ENCODE results near the gene CHCHD3.

Gene CHCHD3

DNA sequence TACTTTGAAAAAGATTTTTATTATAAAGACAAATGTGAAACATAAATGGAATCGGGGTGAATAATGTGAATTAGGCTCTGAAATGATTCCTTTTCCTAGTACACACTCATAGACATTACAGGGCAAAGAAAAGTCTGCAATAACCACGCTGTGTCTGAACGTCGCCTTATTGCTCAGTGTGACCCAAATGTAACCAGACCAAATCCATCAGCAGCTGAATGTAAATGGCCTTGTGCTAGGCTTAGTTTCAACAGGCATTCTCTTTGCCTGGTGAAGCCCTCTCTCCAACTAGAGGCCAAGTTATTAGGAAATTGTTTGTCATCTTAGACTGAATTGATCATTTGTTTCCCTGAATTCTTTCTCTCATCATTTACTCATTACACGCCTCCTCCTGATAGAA lies 225.5 kb downstream of the CHCHD3 start:
- DNase-seq: no peak

DNA sequence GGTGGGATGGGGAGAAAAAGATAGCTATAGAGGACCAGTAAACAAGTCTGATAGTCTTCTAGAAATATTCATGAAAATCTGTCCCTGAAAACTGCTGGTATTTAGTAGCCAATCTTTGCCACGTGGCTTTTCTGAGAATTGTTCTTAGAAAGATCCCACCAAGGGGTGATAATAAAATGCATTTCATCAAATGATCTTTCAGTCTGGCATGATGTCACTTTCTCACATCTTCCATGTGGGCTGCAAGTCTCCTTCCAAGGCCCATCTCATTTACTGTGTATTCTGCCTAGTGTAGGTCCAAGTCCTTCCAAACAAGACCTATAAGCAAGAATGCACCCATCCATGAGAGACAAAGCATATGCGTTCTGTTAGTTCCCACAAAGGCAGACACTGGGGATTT lies 226.0 kb downstream of the CHCHD3 start:
- no peak for DNase-seq

DNA sequence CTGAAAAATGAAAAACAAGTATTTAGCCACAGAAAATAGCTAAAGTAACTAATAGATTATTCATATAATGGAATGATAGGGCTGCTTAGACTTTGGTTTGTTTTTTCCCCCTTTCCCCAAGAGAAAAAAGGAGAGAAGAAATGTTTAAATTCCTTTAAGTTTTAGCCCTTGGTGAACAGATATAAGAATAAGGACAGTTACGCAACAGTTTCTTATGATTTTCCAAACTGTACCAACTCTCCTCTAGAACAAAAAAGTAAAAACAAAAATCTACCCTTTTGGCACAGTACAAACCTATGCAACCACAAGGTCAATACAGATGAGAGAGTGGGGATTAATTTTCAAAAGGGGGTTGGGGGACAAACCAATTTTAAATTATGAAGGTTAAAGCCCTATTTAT lies 227.7 kb downstream of the CHCHD3 start:
- no peak for DNase-seq

DNA sequence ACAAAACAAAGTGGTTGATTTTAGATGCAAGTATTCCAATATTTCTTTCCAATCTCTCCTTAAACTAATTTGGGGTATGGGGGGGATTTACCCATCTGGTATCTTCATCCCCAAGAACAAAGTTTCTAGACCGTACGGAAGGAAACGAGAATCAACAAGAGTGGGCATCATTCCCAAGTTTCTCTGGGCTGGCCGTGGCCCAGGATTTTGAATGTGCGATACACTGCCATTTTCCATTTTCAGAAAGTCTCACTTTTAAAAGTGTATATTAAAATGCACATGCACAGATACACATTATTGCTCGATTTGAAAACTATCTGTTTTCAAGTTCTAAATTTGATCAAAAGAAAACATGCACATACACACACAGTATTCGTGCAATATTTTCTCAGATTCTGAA lies 234.5 kb downstream of the CHCHD3 start:
- DNase-seq: no peak

DNA sequence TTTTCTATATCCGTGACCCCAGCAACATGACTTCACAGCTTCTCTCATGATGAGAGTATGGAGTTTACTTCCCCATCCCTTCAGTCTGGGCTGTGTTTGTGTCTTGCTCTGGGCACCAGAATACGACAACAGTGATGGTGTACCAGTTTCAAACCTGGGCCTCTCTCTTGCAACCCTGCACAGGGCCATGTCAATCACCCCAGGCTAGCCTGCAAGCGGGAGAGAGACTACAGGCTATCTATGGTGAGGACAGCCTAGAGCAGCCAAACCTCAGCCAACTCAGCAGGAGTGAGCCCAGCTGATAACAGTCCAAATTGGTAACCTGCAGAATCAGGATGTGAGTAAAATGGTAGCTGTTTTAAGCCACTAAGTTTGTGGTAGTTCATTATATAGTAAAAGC lies 235.8 kb downstream of the CHCHD3 start:
- DNase-seq: no peak

DNA sequence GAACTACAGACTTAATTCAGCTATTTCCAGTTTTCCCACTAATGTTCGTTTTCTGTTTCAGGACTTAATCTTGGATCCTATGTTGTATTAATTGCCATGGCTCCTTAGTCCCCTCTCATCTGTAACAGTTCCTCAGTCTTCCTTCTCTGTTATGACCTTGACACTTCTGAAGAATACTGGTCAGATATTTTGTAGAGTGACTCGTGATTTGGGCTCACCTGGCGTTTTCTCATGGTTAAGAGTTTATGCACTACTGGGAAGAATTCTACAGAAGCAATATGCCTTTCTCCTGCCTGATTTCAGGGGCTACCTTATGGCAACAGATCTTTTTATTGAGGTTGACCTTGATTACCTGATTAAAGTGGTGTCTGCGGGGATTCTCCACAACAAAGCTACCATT lies 239.4 kb downstream of the CHCHD3 start:
- no peak for DNase-seq

DNA sequence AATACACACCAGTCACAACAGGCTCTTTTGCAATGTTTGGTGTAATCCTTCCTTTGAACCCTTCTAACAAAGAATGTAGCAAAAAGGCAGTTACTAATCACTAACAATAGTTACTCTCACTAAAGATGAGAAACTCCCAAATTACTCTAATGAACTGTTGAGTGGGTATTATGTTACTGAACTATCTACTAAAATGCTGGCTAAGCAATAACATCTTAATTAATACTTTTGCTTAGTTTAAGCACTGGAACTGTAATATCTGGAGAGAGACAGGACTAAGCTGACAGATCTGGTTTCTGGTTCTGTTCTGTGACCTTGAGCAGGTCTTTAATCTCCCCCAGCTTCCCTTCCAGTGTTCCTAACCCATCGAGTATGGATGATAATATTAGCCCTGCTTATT lies 241.7 kb downstream of the CHCHD3 start:
- DNase-seq: no peak

DNA sequence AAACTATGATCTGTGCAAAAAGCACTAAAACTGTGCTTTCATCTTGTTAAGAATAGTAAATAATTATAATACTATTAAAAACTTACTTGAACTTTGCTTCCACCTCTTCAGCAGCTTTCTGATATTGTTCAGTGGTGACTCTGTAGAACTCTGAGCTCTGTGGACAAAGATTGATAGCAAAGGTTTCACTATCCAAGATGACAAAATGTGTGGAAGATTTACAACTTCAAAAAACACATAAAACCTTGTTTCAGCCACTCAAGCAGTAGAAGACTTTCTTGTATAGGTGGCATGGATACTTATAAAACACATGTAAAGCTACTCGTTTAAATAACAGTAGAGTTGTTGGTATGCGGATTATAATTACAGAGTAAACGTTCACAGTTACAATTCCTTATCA lies 243.6 kb downstream of the CHCHD3 start:
- no peak for DNase-seq

DNA sequence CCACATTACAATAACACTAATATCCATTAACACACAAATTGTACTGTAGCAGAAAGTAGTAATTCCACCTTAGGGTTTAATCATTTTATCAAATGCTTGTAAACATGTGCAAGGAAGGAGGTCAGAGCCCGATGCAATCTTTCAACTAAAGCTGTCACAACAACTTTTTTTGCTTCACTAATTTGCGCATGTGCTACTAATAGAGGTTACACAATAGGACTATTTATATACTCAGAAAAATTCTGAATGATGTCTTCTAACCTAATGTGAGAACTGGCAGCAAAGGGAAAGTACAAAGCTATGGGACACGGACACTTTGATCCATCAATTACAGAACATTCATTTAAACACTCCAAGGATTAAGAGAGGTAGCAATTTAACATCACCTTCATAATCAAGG lies 244.4 kb downstream of the CHCHD3 start:
- no peak for DNase-seq

DNA sequence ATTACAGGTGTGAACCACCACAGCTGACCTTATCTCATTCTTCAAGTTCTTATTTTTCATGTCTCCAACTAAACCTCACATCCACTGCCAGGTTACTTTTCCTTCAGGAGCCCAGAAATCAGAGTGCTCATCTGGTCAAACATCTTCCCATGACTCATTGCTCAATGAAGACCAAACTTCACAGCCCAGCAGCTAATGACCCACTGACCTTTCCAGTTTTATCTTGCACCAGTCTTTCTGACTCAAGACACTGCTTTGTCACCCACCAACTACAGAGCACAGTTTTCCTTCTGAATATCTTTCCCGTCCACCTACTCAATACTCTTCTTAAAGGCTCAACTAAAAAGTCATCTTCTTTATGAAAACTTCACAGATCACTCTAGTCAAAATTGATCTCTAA lies 245.1 kb downstream of the CHCHD3 start:
- no peak for DNase-seq

DNA sequence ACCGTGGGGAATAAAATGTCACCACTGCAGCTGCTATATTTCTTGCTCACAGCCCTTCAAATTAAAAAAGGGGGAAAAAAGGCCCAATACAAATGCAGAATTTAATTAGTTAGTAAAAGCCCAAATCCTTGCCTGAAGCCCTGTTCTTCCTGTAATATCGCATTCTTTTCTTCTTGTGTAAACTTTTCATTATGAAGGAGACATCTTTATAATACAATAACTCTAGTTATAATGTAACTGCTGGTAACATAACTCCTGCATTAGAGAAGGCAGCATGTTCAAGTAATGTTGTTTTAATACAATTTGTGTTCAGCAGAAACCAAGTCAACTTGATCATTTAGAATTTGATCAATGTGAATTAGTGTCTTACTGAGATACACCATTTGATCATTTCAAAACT lies 250.9 kb downstream of the CHCHD3 start:
- no peak for DNase-seq

DNA sequence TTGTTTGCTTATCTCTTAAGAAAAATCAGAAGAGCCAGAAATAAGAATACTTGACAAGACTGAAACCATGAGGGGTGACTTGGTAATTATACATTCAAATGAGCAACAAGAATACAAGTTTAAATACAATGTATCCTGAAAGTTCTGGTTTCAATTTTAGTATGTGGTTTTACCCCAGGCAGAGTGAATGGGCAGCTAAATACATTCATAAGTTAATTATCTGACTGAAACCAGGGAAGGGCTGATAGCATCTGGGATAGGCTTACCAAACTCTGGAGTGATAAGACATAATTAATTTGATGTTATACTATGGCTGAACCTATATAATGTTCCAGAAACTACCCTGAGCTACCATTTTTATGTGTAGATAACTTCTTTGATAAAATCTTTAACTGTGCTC lies 253.4 kb downstream of the CHCHD3 start:
- DNase-seq: peak; percentile 16

DNA sequence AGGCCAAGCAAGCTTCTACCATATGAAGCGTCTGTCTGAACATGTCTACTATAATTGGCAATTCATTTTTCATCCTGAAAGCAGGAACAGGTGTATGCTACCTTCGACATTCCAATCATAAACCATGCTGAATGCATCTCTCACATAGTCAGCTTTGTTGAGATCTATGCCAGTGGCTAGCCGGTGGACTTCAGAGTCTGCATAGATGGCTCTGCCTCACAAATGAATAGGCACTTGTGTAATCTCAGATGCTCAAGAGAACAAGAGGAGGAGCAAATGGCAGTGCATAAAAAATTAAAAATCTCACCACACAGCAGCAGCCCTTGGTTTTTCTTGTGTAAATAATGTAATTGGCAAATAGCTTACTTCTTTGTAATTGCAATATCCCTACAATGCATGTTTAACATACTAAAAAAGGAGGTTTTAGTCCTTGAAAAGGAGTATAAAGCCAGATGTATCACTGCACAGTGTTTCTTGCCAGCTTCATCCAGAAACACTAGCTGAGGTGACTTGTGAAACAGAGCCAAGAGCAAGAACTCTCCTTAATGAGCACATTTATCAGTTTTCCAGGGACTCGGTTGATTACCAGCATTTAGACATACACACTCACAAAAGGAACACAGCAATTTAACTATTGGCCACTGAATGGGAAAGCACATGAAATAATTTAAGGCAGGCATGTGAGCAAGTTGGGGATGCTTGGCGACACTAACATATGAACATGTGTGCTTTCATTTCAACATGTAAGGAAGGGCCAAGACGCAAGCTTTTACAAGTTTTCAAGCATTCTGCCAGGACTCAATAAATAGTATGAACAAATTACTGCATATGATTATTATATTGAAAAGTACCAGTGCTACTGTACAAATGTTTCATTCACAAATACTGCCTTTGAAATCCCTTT lies 255.7 kb downstream of the CHCHD3 start:
- DNase-seq: no peak

DNA sequence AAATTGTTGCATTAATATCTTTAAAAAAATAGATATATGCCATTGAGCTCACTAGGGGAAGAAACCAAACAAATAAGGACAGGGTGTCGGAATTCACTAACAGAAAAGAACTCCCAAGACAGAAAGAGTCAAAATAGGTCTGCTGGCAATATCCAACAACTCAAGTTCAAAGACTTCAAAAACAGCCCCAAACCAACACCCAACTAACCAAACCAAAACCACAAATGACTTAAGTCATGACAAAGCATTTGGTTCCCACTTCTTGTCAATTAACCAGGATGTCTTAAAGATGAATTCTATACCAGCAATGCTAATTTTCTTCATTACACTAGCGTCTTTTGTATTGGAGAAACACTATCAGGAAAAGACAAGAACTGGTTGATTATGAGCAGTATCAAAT lies 256.7 kb downstream of the CHCHD3 start:
- DNase-seq: peak; percentile 3

DNA sequence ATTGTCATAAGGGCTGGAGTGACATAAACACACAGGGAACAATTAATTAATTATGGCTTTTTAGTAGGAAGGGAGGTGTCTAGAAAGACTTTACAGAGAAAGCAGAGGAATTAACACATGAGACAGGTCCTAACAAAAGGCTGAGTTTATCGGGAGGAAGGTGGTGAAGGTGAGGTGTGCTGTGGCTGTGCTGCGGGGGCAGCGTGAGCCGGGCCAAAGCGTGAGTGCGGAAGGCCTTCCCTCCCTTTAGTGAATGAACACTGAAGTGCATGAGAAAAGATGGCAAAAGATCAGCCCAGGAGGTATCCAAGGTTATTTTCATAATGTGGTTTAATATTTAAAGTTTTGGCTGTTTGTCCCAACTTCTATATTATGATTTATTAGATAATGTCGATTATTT lies 262.2 kb downstream of the CHCHD3 start:
- no peak for DNase-seq

DNA sequence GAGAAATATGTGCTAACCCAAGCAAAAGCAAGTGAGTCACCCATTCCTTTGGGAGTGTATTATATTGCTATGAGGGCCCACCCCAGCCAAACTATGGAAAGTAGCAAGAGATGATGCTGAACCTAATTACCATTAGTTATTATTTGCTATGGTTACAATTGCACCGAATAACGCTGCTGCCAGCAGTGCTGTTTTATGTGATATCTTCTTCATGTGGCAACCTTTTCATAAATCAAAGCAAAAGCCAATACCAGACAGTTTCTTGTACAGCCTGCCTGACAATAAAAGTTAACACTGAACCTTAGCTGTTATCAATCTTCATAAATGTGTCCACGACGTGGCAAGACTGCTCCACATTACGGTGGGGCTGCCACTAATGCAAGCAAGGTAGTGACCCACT lies 263.9 kb downstream of the CHCHD3 start:
- no peak for DNase-seq

DNA sequence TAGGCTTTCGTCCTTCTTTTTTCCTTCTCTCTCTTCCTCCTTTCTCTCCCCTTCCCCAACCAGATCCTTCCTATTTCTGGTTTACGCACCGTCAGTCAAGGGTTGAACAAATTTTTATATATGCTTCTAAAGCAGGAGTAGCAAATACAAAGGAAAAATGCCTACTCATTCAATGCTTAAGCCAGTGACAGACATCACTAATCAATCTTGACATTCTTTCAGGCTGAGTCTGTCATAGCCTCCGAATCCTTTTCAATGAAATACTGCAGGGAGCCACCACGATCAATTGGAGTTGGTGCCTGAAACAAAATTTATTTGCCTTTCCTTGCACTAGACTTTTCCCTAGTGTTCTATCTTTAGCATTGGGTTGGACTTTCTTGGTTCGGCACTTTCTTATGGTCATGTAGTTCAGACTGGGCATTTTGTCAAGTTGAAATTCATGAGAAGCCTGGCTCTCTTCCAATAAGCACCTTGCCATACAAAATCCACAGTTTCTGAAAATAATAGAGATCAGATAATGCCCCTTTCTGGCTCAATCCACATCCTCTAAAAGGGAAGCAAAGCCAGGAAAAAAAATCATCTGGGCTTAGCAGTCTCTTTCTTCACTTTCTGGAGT lies 266.1 kb downstream of the CHCHD3 start:
- no peak for DNase-seq

DNA sequence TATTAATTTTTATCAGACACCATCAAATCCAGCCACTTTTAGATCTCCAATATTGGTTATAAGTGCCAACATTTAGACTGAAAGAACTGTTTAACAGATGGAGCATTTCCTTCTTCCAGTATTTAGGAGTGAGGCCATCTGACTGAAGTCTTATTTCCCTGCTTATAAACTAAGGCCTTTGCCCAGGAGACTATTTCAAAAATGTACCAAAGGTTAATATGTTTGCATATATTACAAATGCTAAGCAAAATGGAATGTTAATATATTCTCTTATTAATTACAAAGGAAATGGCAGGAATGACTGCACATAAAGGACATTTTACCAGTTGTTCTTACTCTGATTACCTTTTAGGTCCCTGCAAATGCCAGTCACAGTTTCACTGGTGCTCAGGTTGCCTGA lies 266.8 kb downstream of the CHCHD3 start:
- no peak for DNase-seq

DNA sequence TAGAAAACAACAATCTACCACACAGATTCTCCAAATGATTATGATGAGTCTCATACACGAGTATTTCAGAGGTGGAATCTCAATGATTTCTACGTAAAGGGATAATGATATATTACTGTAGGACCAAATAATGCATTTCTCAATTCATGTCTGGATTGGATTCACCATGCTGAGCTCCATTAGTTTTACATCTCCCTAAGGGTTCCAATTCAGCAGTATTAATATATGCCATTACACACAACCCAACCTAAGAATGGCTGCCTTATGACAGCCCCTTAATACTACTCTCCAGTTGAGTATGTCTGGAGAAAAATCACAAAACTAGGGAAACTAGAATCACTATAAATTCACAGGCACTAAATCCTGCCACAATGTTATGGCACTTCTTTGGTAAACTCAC lies 271.3 kb downstream of the CHCHD3 start:
- DNase-seq: no peak

DNA sequence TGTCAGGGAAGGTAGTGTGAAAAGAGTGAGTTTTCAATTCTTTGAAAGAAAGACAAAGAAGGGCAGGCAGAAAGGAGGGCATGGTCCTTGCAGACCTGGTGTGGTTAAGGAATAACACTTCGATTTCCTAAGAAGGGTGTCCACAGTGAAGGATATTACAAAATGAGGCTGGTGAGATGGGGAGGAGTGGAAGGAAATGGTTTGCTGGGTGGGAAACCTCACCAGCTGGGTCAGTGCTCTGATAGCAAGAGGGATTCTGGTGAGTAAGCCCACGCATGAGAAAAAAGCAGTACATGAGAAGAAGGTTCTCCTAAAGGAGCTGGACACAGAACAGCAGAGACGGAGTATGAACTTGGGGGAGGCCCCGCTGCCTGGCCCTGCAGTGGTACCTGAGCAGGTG lies 275.1 kb downstream of the CHCHD3 start:
- no peak for DNase-seq

DNA sequence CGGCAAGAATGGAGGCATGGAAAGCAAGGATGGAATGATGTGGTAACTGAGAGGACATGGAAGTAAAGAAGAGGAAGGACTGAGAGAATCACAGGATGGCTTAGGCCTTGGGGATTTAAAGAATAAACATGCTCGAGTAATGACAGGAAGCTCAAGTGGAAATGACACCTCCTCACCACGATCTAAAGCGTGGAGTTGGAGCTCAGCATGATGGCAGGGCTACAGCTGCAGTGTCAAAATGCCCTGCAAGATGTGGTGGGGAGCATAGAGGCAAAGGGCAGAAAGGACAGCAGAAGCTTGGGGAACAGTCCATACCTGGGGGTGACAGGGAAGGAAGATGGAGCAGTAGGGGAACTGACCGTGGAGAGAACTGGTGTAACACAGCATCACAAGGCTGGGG lies 276.1 kb downstream of the CHCHD3 start:
- no peak for DNase-seq

DNA sequence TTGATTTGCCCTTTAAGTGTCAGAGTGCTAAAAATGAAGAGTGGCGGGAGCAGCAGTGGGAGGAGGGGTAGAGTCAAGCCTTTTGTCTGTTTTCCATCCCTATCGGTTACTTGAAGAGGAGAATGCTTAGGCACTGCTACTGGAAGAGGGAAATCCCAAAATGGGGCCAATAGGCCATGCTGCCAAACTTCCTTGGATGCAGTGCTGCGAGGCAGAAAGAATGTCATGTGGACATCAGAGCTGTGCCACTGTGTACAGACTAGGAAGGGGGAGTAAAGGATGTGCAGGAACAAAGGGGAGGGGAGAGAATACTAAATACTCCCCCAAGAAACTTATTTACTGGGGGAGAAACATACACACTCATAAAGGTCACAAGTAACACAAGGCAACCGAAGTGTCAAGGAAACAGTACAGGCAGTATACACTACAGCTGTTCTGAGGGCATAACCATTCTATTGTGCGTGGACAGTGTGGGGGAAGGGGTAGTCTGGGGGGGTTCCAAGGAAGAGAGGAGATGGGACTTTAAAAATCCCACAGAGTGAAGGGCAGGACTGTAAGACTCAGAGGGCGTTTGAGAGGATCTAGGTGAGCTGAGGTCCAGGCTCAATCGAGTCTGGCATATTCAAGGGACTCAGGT lies 276.9 kb downstream of the CHCHD3 start:
- no peak for DNase-seq

DNA sequence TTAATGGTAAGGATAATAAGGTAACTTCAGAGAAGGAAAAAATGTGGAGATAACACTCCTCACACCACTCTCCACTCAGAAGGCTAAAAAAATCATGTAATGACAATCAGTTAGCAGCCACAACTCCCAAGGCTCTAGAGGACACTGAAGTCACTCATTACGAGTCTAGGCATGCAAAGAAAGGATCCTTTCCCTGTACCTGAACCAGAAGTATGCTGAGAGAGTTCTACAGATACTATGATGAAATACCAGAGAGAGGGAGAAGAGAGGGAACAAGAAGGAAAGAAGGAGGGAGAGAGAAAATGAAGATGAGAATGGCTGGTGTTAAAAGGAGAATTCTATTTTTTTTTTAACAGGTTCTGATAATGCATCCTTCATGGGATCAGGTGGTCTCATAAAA lies 281.4 kb downstream of the CHCHD3 start:
- no peak for DNase-seq

DNA sequence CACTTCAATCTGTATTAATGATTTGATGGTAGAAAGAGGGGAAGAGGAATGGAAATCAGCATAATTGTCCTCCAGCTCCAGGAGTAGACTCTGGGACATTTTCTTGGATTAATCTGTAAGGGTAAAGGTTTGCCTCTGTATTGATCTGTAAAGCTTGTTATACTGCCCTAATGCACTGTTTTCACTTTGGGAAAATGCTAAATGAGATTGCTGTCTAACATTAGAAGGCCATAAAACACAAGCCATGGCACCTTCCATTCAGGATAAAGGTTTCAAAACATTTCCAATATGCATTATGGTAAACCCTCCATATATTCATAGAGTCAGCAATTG lies 282.8 kb downstream of the CHCHD3 start:
- DNase-seq: no peak

DNA sequence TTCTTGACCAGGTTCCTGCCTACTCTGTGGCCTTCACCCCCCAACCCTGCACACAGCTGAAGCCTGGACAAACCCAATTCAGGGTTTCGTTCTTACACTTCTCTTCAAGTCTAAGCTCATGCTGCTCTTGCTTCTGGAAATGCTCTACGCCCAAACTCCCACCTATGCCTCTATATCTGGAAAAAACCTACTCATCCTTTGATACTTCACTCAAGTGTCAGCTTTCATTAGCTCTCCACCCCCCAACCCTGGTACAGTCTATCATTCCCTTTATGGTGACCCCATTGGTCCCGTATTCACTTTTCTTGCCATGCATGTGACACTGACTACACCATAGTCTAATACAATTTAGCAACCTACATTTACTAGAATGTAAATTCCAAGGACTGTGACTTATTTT lies 284.7 kb downstream of the CHCHD3 start:
- no peak for DNase-seq
